Caco-2 (cell line): ENCODE measurements around the gene SEC14L1. TPM values are rescaled to one million over a fixed set of nuclear protein-coding genes. Genes with fewer than 3 reads are reported as not detected.

Experiments used
- BruUV-seq: library from RNA; stranded (reverse); fragments of 400-500 nt; replicated peaks from 2 replicates; lab custom pipeline; 2021; lab: Mats Ljungman, UMichigan
- CTCF ChIA-PET: fragments of 300-600 bp; sonication (Branson Sonifier 250); formaldehyde crosslinking; loops from one replicate; lab custom pipeline; 2022; ENCODE audit warnings: antibody characterized with exemption; lab: Charles Lee
- POLR2A ChIA-PET: fragments of 300-600 bp; sonication (Branson Sonifier 250); formaldehyde crosslinking; loops from one replicate; lab custom pipeline; 2022; ENCODE audit warnings: antibody characterized with exemption; lab: Charles Lee
- DNase-seq, 2 experiments: peaks; one replicate each; pipeline versions ENCODE4 v3.0.0 to v3.0.0-alpha.2; 2020 to 2022
- H3K27me3 ChIP-seq: replicated peaks from 2 replicates; pipeline ENCODE4 v1.6.0; 2011; ENCODE audit warnings: low read length; ENCODE audit not compliant: control insufficient read depth, insufficient read depth
- H3K36me3 ChIP-seq: 2 replicates; pipeline ENCODE4 v1.5.1; 2011; ENCODE audit warnings: low read length; ENCODE audit not compliant: control insufficient read depth, insufficient read depth
- H3K4me1 ChIP-seq: fragments of 250-450 bp; sonication (Bioruptor Pico); 2 replicates; pipeline ENCODE4 v1.5.1; 2020; ENCODE audit warnings: mild to moderate bottlenecking
- H3K4me3 ChIP-seq: 2 replicates; pipeline ENCODE4 v1.5.1; 2011; ENCODE audit warnings: low read depth, mild to moderate bottlenecking, control low read depth, low read length
- H3K9me3 ChIP-seq: fragments of 250-450 bp; sonication (Bioruptor Pico); 2 replicates; pipeline ENCODE4 v1.5.1; 2020; ENCODE audit warnings: mild to moderate bottlenecking, moderate library complexity
- H3K27ac Mint-ChIP-seq: one replicate; pipeline ENCODE4 v1.8.0; 2022; ENCODE audit warnings: mixed read lengths; ENCODE audit not compliant: unreplicated experiment
- H3K27me3 Mint-ChIP-seq: one replicate; pipeline ENCODE4 v1.8.0; 2022; ENCODE audit warnings: mixed read lengths; ENCODE audit not compliant: insufficient read depth, unreplicated experiment
- H3K36me3 Mint-ChIP-seq: one replicate; pipeline ENCODE4 v1.8.0; 2022; ENCODE audit warnings: mild to moderate bottlenecking, mixed read lengths; ENCODE audit not compliant: insufficient read depth, unreplicated experiment
- H3K4me1 Mint-ChIP-seq: one replicate; pipeline ENCODE4 v1.8.0; 2022; ENCODE audit warnings: low read depth, mixed read lengths; ENCODE audit not compliant: unreplicated experiment
- H3K4me3 Mint-ChIP-seq: one replicate; pipeline ENCODE4 v1.8.0; 2022; ENCODE audit warnings: mild to moderate bottlenecking, moderate library complexity, mixed read lengths; ENCODE audit not compliant: unreplicated experiment
- H3K9me3 Mint-ChIP-seq: one replicate; pipeline ENCODE4 v1.8.0; 2022; ENCODE audit warnings: mixed read lengths; ENCODE audit not compliant: unreplicated experiment
- CTCF ChIP-seq, 2 experiments: fragments of 200-600 bp in 1 of 2; IDR thresholded peaks; 1 replicate in 1 of 2; 2 replicates in 1 of 2; pipeline versions ENCODE4 v1.5.1 to v1.8.0; 2011 to 2022; ENCODE audit warnings: antibody characterized with exemption in 1 of 2, control low read depth in 1 of 2, inconsistent platforms in 1 of 2, low read depth in 1 of 2, low read length in 1 of 2, mild to moderate bottlenecking in 1 of 2, moderate library complexity in 1 of 2; ENCODE audit not compliant: insufficient read depth in 1 of 2, severe bottlenecking in 1 of 2, unreplicated experiment in 1 of 2
- intact Hi-C: fragments of 100-400 bp; cut with micrococcal nuclease; formaldehyde crosslinking; loops from one replicate; pipeline ENCODE4 v1.10.0; 2022; ENCODE audit not compliant: unreplicated experiment
- total RNA-seq: library from RNA; stranded (reverse); gene quantifications from 2 replicates; pipeline ENCODE4 v1.2.3, GENCODE V29; 2022

Gene SEC14L1
- total RNA-seq, 1 experiment from 2014 or later, result 92.0 TPM

GRCh38 chr17:77215281-77215680 is 74.5 kb downstream of the SEC14L1 start:
- intact Hi-C loops, result loop anchor here (2.0 kb wide), 1 partner anchor 32 kb away; no protein-coding TSS in a partner anchor
- Mint-ChIP-seq H3K27ac (no peak overlapping the region), H3K4me3 (no peak overlapping the region), H3K4me1 (no peaks in the 10 kb centered on the region), H3K9me3 (no peaks in the 10 kb centered on the region), H3K36me3 (peaks cover 75% of the 10 kb centered on the region), H3K27me3 (no peaks in the 10 kb centered on the region)
- no peak for DNase-seq
- no peaks in the 10 kb centered on the region for H3K27me3 ChIP-seq
- ChIA-PET POLR2A (interaction anchor here (0.6 kb wide), 1 partner anchor 103 kb away, joined by 3 read pairs; no protein-coding TSS in a partner anchor), CTCF (interaction anchor here (0.6 to 1.4 kb wide), 8 partner anchors 13 to 127 kb away, joined by 3 to 12 read pairs (median 6); no protein-coding TSS in a partner anchor)
- TF ChIP-seq CTCF (IDR thresholded peaks at IDR 0.05; ENCODE audit: insufficient read depth in 1 of 2, low read depth in 1 of 2, low read length in 1 of 2, severe bottlenecking in 1 of 2, unreplicated experiment in 1 of 2), result no peak
- H3K9me3 ChIP-seq, result no peaks in the 10 kb centered on the region
- peaks cover 4% of the 10 kb centered on the region for H3K36me3 ChIP-seq
- no peak overlapping the region for H3K4me3 ChIP-seq
- H3K4me1 ChIP-seq, result no peaks in the 10 kb centered on the region
- TSS peak; percentile 70 for BruUV-seq

DNA sequence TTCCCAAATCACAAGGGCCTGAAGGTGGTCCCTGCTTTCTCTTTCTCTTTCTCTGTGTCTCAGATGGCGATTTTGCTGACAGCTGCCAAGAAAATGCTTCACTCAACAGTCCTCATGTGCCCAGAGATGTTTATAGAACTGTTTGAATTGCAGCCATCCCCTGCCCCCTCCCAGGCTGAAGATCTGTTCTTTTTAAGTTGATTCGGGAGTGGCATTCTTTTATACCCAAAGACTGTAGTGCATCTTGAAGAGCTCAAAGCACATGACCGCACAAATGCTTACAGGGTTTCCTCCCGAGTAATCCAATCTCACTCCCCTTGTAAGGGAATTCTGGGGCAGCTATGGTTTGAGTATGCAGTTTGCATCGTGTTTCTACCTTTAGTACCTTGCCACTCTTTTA is 75.7 kb downstream of the SEC14L1 start:
- POLR2A ChIA-PET, result interaction anchor here (0.6 kb wide), 1 partner anchor 52 kb away, joined by 3 read pairs; no protein-coding TSS in a partner anchor

DNA sequence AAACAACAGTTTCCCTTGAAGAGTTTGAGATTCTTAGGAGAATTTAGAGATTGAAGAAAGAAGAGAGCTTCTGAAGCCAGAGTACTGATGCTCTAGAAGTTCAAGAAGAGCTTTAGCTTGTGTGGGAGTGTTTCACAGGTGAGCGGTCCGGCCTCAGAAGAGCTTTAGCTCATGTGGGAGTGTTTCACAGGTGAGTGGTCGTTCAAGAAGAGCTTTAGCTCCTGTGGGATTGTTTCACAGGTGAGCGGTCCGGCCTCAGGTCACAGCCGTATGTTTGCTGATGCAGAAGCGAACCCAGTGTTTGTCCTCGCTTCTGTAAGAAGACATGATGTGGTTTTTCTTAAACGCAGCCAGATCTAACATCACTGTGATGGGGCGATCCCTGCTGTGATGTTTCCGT is 76.4 kb downstream of the SEC14L1 start:
- Histone ChIP-seq H3K9me3 (no peaks in the 10 kb centered on the region), H3K36me3 (peaks cover 2% of the 10 kb centered on the region), H3K4me1 (no peaks in the 10 kb centered on the region), H3K27me3 (no peaks in the 10 kb centered on the region), H3K4me3 (no peak overlapping the region)
- ChIA-PET CTCF (no interaction called here), POLR2A (no interaction called here)
- no peaks in the 10 kb centered on the region for H3K9me3 Mint-ChIP-seq
- H3K4me3 Mint-ChIP-seq, result no peak overlapping the region
- no peaks in the 10 kb centered on the region for H3K4me1 Mint-ChIP-seq
- no peaks in the 10 kb centered on the region for H3K27me3 Mint-ChIP-seq
- BruUV-seq, result no TSS peak
- H3K36me3 Mint-ChIP-seq, result peaks cover 58% of the 10 kb centered on the region
- H3K27ac Mint-ChIP-seq, result no peak overlapping the region
- intact Hi-C loops, result no loop called here
- TF ChIP-seq CTCF (IDR thresholded peaks at IDR 0.05; ENCODE audit: insufficient read depth in 1 of 2, low read depth in 1 of 2, low read length in 1 of 2, severe bottlenecking in 1 of 2, unreplicated experiment in 1 of 2), result no peak
- no peak for DNase-seq

More for the DNA sequence above, 75.7 kb downstream of the SEC14L1 start:
- CTCF ChIA-PET, result no interaction called here
- H3K36me3 Mint-ChIP-seq, result peaks cover 65% of the 10 kb centered on the region
- Histone ChIP-seq H3K4me3 (no peak overlapping the region), H3K9me3 (no peaks in the 10 kb centered on the region), H3K4me1 (no peaks in the 10 kb centered on the region), H3K36me3 (peaks cover 2% of the 10 kb centered on the region), H3K27me3 (no peaks in the 10 kb centered on the region)
- BruUV-seq, result TSS peak; percentile 58
- no peaks in the 10 kb centered on the region for H3K4me1 Mint-ChIP-seq
- H3K27me3 Mint-ChIP-seq, result no peaks in the 10 kb centered on the region
- no peaks in the 10 kb centered on the region for H3K9me3 Mint-ChIP-seq
- H3K4me3 Mint-ChIP-seq, result no peak overlapping the region
- no peak for DNase-seq
- no peak overlapping the region for H3K27ac Mint-ChIP-seq
- intact Hi-C loops, result no loop called here
- no peak for TF ChIP-seq CTCF (IDR thresholded peaks at IDR 0.05; ENCODE audit: insufficient read depth in 1 of 2, low read depth in 1 of 2, low read length in 1 of 2, severe bottlenecking in 1 of 2, unreplicated experiment in 1 of 2)
